Activated CD4-positive, CD25-positive, alpha-beta regulatory T cell treated with anti-CD3 and anti-CD28 coated beads, Interleukin-2, amount 50 U/mL, for 16 hours (primary cell): Measurements from ENCODE around the gene SLC2A10.
"Not testable (repeated sequence)": the region's sequence is repeated elsewhere in the genome, so short reads cannot be mapped to it uniquely, and the experiment has no call there.

Source experiments
- DNase-seq: peaks from one replicate; pipeline ENCODE4 v3.0.0-alpha.2; 2020; ENCODE audit warnings: low read depth, low spot score

Gene SLC2A10

DNA sequence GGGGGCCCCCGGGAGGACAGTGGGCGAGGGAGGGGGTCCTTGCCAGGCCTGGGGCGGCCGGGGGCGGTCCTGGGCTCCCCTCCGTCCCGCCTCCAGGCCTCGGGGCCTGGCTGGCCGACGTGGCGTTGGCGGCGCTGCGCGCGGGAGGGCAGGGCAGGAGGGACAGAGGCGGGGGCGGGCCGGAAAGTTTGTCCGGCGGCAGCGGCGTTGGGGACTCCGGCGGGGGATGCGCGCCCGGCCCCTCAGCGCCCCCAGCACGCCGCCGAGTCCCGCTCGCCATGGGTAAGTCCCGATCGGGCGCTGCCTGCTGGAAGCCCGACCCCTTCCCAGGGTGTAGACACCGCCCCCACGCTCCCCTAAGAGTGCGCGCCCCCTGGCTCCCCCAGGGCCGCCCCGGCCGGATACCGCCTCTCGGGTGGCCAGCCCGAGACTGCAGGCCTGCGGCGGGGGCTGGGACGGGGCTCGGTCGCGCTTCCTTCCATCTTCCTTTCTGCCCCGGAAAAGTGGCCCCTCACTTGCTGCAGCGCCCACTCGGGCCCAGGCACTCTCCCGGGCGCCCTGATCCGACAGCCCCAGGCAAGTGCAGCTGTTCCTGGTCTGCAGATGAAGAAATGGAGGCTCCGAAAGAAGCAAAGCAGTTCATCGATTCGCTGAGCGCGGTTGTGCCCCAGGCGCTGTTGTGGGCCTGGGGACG is at the start of gene SLC2A10:
SLC2A10 (plus strand) TSS at position 191 of the 694 bp plus-strand sequence; CDS start at position 279, 88 bp downstream.
- DNase-seq, result no peak

DNA sequence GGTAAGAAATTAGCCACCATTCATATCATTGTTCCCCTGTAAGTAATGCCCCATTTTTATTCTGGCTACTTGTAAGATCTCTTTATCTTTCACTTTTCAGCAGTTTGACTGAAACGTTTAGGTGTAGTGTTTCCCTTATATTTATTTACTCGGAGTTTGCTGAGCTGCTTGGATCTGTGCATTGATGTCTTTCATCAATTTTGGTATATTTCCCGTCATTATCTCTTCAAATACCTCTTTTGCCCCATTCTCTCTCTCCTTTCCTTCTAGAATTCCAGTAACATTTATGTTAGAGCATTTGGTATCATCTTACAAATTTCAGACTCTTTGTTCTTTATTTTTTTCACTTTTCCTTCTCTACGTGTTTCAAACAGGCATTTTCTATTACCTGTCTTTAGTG is 49.0 kb upstream of the SLC2A10 start:
- DNase-seq, result no peak

DNA sequence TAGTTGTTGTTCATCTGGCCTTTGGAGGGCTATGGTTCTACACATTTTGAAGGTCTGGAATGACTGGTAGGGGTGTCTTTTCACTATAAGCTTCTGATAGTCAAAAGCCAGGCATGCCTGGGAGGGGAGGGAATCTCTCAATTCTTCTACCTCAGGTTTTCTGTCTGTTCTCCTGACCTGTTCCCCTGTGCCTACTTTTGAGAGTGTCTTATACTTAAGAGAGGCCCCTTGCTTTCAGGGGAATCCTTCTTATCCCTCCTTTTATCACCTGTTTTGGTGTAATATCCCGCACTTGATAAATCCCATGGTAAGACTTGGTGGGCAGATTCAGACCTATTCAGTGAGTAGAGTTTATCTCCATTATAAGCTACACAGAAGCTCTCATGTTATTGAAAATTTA is 47.8 kb upstream of the SLC2A10 start:
- no peak for DNase-seq

DNA sequence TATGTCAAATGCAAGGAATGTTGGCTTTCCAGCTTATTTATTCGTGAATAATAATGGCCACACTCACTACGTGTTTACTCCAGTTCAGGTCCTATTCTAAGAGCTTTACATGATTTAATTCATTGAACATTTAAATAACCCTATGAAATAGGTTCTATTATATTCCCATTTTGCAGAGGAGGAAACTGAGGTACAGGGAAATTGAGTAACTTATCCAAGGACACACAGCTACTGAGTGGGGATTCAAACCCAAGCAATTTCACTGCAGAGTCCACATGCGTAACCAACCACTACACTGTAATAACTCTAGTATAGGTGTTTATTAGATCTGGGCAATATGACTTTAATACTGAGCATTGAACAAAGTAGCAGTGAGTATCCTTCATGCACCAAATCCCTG is 45.9 kb upstream of the SLC2A10 start:
- DNase-seq, result no peak

DNA sequence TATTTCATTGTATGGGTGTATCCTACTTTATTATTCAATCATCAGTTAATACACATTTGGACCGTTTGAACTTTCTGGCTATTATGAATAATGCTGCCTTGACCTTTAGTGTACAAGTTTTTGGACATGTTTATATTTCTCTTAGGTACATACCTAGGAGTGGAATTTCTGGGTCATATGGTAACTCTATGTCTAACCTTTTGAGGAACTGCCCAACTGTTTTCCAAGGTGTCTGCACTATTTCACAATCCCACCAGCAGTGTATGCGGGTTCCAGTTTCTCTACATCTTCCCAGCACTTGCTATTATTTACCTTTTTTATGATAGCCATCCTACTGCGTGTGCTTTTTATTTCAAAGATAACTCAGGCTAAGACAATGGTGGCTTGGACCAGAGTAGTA is 43.8 kb upstream of the SLC2A10 start:
- no peak for DNase-seq

DNA sequence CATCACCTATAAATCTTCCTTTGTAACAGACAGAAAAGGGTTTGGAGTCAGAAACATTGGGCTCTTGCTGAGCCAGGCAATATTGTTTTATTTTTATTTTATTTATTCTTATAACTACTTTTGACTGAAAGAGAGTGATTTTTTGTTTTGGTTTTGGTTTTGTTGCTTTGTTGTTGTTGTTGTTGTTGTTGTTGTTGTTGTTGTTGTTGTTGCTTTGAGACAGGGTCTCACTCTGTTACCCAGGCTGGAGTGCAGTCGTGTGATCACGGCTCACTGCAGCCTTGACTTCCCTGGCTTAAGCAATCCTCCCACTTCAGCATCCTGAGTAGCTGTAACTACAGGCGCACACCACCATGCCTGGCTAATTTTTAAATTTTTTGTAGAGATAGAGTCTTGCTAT is 43.1 kb upstream of the SLC2A10 start:
- no peak for DNase-seq

DNA sequence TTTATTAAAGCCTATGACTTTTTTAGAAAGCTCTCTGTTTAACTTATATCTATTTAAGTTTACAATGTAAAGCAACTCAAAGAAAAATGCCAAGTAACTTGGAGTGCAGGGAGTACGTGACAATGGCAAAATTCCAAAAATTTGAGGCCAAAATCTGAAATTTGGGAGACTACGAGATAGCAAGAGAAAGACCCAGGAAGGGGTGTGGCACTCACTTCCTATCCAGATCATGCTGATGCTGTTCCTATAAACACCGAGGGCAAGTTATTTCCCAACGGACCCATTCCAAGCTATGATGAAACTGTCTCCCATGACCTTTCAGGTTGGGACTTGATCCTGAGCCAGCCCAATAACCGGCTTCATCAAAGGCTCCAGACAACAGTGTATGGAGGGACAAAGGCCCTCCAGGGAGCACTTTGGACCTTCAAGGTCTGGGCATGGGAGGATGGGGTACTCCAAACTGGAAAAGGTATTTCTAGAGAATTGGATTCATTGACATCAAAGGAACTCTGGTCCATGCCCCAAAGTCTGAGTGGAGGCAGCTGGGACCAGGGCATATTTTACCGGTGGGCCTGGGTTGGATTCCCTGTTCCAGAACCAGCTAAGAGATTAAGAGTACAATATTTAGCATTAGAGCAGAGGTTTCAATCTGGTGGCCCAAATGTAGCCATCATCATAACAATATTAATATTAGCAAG is 42.5 kb upstream of the SLC2A10 start:
- no peak for DNase-seq

DNA sequence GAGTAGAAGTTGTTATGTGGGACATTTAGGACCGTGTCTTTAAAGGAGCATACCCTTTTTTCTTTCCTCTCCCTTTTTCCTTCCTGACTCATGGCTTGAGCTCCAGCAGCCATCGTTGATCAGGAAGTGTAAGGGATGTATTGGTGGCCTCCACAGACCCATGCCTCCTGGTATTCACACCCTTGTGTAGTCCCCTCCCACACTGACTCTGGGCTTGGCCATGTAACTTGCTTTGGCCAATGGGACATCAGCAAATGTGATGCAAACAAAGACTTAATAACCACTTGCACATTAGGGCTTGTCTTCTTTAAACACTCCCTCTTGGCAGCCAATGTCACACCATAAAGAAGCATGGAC is 39.2 kb upstream of the SLC2A10 start:
- DNase-seq, result no peak

DNA sequence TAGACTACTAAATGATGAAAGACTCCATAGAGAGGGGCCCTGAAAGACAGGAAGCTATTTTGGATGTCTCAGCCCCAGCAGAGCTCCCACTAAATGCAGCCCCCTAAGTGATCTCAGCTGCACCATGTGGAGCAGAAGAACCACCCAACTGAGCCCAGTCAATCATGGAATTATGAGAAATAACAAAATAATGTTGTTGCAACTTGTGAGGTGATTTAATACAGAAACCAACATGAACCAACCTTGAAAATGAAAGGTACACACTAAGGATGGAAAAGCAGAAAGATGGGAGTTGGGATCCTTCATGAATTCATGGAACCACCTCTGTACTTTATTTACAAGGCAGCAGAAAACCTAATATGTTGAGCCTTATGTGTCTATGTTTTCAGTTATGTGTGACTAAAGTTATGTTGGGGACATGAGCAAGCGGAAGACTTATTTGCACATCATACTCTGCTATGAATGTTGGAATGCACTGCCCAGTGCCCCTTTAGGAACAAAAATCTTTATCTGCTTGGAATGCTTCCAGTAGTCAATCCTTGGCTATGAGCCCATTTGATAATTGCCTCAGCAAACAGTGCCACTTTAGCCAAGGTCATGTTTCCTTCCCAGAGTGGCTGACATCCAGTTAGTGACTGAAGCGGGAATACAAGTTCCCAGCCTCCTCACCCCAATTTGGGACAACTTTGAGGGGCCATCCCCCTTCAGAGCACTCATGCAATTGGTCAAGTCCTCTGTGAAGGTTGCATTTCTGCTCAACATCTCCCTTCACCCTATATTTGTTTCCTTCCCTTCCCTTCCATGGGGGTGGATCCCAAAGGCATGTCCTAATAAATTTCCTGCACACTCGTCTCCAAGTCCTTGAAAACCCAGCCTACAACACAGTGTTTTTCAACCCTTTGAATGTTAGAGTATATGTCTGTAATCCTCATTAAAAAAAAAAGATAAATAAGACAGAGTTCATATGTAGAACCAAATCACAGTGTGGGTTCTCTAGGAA is 38.6 kb upstream of the SLC2A10 start:
- no peak for DNase-seq

DNA sequence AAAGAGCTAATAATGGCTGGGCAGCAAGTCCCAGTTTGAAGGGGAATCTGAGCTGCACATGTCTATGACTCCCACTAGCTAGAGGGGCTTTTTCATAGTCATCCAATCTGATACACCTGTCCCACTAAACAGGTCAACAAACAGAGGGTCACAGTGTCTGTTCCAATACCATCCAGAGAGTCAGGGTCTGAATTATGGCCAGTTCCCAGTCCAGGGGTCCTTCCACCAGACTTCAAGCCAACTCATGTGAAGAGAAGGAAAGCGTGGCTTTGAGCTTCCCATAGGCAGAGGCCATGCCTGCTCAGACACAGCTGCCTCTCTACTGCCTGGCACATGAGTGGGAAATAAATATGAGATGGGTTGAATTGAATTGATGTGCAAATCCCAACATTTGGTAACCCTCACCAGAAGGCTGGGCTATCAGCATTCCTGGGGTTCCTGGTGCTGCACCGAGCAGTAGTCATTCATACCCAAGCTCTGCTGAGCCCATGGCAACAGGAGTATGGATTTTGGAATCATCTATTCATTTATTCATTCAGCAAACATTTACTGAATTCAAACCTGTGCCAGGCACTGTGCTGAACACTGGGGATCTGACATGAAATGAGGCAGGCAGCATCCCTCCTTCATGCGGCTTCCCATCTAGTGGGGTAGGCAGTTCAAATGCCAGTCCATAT is 37.4 kb upstream of the SLC2A10 start:
- no peak for DNase-seq

DNA sequence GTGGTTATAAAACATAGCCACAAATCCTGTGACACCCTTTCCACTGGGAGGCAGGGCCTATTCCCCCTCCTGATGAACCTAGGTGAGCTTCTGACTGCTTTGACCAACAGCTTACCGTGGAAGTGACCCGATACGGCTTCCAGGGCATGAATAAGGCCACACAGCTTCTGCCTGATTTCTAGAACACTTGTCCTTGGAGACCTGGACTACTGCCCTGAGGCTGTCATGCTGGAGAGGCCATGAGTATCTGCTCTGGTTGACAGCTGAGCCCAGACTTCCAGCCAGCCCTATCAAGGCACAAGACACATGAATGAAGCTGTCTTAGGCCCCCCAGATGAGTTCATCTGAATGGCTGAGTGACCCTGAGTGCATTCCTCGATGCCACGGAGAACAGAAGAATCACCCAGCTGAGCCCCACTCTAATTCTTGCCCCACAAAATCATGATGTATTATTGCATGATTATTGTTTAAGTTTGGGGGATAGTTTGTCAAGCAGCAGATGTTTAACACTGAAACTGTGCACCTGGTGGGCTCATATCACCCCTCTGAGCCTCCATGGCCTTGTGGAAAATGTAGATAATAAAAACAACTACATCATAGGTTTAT is 36.8 kb upstream of the SLC2A10 start:
- no peak for DNase-seq

DNA sequence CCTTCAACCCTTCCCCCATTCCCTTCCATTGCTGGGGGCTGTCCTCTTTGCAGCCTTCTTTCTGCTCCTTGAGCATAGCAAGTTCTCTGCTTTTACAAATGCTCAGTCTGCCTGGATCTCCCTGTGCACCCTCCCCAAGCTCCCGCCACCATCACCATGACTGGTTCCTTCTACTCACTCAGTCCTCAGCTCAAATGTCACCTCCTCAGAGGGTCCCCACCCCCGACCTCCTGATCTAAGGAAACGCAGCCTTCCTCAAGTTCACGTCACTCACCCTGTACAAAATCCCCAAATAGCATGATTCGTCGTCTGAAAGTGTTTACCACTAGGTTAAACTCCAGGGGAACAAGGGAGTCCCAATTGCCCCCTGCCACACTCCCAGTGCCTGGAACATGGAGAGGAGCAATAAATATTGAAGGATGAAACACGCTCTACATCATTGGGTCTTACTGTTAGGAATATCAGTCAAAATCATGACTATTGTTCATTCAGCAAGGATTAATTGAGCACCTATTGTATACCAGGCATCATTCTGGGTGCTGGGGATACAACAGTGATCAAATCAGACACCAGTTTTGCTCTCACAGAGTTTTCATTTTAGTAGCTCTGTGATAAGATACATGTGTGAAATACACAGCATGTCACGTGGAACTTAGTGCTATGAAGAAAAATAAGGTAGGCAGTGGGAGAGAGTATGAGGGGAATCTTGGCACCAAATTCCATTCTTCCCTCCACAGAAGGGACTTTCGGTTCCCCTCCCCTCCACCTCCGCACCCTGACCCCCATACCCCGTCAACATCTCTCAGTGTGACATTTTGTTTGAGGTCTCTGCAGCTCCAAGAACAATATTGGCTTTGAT is 35.8 kb upstream of the SLC2A10 start:
- no peak for DNase-seq

DNA sequence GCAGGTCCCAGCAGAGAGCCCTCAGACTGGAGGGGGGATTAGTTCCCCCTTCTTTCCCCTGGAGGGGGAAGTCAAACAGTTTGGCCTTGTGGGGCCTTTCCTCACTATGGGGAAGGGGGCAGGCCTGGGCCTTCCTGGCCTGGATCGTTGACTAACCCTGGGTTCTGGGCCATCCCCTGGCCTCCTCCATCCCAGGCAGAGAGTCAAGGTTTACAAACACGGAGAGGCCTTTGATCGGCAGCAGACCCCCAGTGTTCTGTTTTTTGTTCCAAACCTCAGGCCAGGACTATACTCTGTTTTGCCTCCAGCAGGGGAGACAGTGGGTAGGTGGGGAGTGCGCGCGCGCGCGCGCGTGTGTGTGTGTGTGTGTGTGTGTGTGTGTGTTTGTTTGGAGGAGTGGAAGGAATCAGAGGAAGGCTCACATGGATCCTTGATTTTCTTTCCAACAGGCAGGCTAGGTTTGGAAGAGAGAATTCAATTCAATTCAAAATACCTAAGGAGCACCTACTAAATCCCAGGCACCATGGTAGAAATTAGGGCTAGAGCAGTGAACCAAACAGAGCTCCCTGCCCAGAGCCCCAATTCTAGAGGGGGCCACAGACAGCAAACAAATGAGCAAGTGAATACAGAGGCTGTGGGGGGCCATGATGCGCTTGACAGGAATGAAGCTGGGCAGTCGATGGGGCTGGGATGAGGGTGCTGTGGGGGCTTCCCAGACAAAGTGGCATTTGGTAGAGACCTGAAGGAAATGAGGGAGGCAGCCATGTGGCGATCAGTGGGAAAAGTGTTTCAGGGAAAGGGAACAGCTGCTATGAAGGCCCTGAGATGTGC is 35.0 kb upstream of the SLC2A10 start:
- DNase-seq, result no peak

DNA sequence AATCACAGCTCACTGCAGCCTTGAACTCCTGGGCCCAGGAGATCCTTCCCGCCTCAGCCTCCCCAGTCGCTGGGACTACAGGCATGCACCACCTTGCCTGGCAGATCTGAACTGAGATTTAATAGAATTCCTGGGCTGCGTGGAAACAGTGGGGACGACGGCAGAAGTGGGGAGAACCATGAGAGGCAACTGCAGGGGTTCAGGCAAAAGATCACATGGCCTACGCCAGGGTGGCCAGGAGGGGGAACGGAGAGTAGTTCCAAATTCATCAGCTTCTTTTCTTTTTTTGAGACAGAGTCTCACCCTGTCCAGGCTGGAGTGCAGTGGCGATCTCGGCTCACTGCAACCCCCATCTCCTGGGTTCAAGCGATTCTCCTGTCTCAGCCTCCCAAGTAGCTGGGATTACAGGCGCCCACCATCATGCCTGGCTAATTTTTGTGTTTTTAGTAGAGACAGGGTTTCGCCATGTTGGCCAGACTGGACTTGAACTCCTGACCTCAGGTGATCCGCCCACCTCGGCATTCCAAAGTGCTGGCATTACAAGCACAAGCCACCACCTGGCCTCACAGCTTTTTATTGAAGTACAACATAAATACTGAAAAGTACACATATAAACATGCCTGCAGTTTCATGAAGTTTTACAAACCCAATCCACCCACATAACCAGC is 32.7 kb upstream of the SLC2A10 start:
- DNase-seq, result not testable (repeated sequence)

DNA sequence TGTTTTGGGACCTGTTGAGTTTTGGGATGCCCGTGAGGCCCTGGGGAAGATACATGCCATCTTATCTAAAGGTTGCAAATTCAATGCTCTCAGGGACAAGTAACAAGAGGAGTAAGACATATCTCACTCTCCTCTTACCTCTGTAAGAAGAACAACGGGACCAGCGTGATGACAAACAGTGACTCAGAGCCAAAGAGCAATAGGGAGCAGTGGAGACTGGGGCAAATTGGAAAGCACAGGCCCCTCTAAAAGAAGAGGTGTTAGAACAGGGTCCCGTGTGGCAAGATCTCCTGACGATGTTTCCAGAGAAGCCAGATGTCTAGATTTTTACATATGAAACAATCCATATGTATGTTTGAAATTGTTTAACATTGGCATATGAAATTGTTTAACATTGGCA is 31.8 kb upstream of the SLC2A10 start:
- no peak for DNase-seq

DNA sequence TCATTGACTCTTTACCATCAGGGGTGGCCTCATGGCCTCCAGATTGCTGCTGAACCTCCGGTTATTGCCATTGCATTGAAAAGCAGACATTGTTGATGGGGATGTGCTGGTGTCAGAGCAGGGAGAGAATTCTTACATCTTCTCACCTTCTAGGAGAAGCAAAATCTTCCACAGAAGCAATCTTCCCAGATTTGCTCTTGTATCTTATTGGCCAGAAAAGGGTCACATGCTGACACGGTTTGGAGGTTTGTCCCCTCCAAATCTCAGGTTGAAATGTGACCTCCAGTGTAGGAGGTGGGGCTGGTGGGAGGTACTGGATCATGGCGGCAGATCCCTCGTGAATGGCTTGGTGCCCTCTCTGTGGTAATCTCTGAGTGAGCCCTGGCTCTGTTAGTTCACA is 30.9 kb upstream of the SLC2A10 start:
- no peak for DNase-seq

DNA sequence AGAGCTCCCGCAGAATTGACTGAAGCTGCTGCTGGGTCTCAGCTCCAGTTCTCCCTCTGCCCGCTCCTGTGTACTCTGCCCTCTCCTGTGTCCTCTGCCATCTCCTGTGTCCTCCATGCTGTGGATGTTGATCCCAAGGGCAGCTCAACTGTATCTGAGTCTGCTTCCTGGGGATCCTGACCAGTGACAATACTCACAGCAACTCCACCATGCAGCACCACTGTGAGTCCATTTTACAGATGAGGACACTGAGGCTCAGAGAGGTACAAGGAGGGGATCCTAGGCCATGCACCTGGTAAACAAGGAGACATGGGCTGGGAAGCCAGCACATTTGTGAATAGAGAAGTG is 28.8 kb upstream of the SLC2A10 start:
- DNase-seq, result no peak

DNA sequence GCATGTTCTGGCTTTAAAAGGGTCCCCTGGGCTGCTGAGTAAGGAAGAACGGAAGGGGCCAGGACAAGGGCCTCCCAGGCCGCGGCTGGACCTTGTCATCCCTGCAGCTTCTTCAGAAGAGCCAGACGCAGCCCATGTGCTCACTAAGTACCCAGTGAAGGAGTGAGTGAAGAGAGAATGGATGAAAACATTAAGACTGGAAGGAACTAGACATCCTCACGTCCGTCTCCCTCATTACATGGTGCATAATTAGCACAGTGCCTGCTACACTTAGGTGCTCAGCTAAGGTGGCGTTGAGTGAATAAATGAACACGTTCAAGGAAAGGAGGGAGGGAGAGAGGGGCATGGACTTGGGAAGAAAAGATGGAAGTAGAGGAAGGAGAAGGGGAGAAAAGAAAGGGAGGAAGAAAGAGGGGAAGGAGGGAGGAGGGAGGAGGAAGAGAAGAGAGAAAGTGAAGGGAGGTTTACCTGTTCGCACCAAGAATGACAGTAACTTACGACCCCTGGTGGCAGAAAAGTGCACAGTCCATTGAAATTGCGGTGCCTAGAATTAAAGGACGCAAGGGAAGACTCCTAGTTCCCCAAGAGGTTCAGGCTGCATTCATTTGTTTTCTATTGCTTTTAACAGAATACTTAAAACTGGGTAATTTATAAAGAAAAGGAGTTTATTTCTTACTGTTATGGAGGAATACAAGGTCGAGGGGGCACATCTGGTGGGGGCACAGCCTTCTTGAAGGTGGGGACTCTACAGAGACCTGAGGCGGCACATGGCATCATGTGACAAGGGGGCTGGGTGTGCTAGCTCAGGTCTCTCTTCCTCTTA is 28.2 kb upstream of the SLC2A10 start:
- DNase-seq, result peak; percentile 36
